Measurements from ENCODE around the gene KLHL4.

DNA sequence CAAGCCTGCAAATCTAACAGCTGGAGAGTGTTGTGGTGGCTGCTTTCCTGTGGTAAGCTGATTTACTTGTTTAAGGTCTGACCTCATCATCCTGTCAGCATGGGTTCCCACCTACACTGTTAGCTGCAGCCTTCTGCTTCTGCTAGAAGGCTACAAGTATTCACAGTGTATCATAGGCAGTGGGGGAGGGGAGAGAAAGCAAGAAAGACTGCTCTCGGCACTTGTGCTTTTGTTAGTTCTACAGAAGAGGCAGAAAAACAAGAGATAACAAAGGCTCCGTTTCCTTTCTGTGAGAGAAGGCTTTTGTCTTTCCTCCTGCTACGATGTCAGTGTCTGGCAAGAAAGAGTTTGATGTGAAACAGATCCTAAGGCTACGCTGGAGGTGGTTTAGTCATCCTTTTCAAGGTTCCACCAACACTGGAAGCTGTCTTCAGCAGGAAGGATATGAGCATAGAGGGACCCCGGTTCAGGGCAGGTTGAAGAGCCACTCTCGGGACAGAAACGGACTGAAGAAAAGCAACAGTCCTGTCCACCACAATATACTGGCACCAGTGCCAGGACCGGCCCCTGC is at the start of gene KLHL4:
- no peak for TF ChIP-seq TP53 (CRISPR knock-in tag; IDR thresholded peaks at IDR 0.05)
- TF ChIP-seq POLR2A (IDR thresholded peaks at IDR 0.05; ENCODE audit: low read length), result no peak
- no peak for TF ChIP-seq CEBPB (IDR thresholded peaks at IDR 0.05)
- TF ChIP-seq, protein P1, sequence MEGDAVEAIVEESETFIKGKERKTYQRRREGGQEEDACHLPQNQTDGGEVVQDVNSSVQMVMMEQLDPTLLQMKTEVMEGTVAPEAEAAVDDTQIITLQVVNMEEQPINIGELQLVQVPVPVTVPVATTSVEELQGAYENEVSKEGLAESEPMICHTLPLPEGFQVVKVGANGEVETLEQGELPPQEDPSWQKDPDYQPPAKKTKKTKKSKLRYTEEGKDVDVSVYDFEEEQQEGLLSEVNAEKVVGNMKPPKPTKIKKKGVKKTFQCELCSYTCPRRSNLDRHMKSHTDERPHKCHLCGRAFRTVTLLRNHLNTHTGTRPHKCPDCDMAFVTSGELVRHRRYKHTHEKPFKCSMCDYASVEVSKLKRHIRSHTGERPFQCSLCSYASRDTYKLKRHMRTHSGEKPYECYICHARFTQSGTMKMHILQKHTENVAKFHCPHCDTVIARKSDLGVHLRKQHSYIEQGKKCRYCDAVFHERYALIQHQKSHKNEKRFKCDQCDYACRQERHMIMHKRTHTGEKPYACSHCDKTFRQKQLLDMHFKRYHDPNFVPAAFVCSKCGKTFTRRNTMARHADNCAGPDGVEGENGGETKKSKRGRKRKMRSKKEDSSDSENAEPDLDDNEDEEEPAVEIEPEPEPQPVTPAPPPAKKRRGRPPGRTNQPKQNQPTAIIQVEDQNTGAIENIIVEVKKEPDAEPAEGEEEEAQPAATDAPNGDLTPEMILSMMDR (IDR thresholded peaks at IDR 0.05), result no peak
- TF ChIP-seq CHD2 (IDR thresholded peaks at IDR 0.05; ENCODE audit: low read length, partially characterized antibody), result no peak
- no peak for TF ChIP-seq SMC3 (IDR thresholded peaks at IDR 0.05)
- TF ChIP-seq JUNB (IDR thresholded peaks at IDR 0.05), result no peak
- TF ChIP-seq NR3C1 (IDR thresholded peaks at IDR 0.05), result no peak

Measured in A549 (cell line).